Measurements from ENCODE around the gene SUPT3H. TPM values are rescaled to one million over a fixed set of nuclear protein-coding genes. Genes with fewer than 3 reads are reported as not detected.

Gene SUPT3H
- total RNA-seq, 2 donors from 2014 or later: 5.3 to 6.6 TPM

GRCh38 chr6:45138765-45139164, 239.0 kb downstream of the SUPT3H start:
- Histone ChIP-seq H3K9me3 (peaks cover 9% of the 10 kb centered on the region), H3K4me1 (ENCODE audit: control insufficient read depth in 1 of 2, low read depth in 2 of 2) (peaks cover 0 to under 1% of the 10 kb centered on the region in 2 donors), H3K27ac (no peak overlapping the region), H3K36me3 (no peaks in the 10 kb centered on the region), H3K4me3 (no peak overlapping the region), H3K27me3 (replicated peaks; ENCODE audit: insufficient read depth) (no peaks in the 10 kb centered on the region)
- TF ChIP-seq, protein P1, sequence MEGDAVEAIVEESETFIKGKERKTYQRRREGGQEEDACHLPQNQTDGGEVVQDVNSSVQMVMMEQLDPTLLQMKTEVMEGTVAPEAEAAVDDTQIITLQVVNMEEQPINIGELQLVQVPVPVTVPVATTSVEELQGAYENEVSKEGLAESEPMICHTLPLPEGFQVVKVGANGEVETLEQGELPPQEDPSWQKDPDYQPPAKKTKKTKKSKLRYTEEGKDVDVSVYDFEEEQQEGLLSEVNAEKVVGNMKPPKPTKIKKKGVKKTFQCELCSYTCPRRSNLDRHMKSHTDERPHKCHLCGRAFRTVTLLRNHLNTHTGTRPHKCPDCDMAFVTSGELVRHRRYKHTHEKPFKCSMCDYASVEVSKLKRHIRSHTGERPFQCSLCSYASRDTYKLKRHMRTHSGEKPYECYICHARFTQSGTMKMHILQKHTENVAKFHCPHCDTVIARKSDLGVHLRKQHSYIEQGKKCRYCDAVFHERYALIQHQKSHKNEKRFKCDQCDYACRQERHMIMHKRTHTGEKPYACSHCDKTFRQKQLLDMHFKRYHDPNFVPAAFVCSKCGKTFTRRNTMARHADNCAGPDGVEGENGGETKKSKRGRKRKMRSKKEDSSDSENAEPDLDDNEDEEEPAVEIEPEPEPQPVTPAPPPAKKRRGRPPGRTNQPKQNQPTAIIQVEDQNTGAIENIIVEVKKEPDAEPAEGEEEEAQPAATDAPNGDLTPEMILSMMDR (IDR thresholded peaks at IDR 0.05): no peak
- ATAC-seq (ENCODE audit: insufficient number of reproducible peaks, low FRiP score, low read depth) (no peak), DNase-seq (ENCODE audit: low spot score) (no peak)

DNA sequence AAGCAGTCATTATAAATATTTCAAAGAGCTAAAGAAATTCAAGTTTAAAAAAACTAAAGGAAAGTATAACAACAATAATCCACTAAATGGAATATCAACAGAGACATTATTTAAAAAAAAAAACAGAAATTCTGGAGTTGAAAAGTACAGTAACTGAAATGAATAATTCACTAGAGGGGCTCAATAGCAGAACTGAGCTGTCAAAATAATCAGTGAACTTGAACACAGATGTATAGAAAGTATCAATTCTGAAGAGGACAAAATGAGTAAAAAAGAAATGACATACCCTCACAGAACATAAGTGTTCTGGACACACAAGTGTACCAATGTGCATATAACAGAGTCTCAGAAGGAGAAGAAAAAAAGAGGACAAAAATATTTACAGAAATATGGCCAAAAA, 241.2 kb downstream of the SUPT3H start:
- H3K9me3 ChIP-seq: peaks cover 9% of the 10 kb centered on the region
- DNase-seq (ENCODE audit: low spot score): no peak
- no peak overlapping the region for H3K4me3 ChIP-seq
- no peaks in the 10 kb centered on the region for H3K36me3 ChIP-seq
- H3K4me1 ChIP-seq (ENCODE audit: control insufficient read depth in 1 of 2, low read depth in 2 of 2): peaks cover 7 to 18% of the 10 kb centered on the region in 2 donors
- no peaks in the 10 kb centered on the region for H3K27me3 ChIP-seq (replicated peaks; ENCODE audit: insufficient read depth)
- no peak overlapping the region for H3K27ac ChIP-seq
- no peak for ATAC-seq (ENCODE audit: insufficient number of reproducible peaks, low FRiP score, low read depth)
- TF ChIP-seq, protein P1 (IDR thresholded peaks at IDR 0.05): no peak

GRCh38 chr6:45132658-45133294, 245.0 kb downstream of the SUPT3H start:
- H3K9me3 ChIP-seq: peaks cover 9% of the 10 kb centered on the region
- no peaks in the 10 kb centered on the region for H3K36me3 ChIP-seq
- DNase-seq (ENCODE audit: low spot score) (no peak), ATAC-seq (ENCODE audit: insufficient number of reproducible peaks, low FRiP score, low read depth) (no peak)
- no peak overlapping the region for H3K4me3 ChIP-seq
- TF ChIP-seq, protein P1 (IDR thresholded peaks at IDR 0.05): no peak
- no peak overlapping the region for H3K27ac ChIP-seq
- H3K27me3 ChIP-seq (replicated peaks; ENCODE audit: insufficient read depth): no peaks in the 10 kb centered on the region
- peaks cover 7 to 18% of the 10 kb centered on the region in 2 donors for H3K4me1 ChIP-seq (ENCODE audit: control insufficient read depth in 1 of 2, low read depth in 2 of 2)

GRCh38 chr6:45132059-45132458, 245.7 kb downstream of the SUPT3H start:
- H3K36me3 ChIP-seq: no peaks in the 10 kb centered on the region
- H3K27ac ChIP-seq: no peak overlapping the region
- H3K4me1 ChIP-seq (ENCODE audit: control insufficient read depth in 1 of 2, low read depth in 2 of 2): peaks cover 7 to 18% of the 10 kb centered on the region in 2 donors
- H3K9me3 ChIP-seq: peaks cover 6% of the 10 kb centered on the region
- H3K4me3 ChIP-seq: no peak overlapping the region
- no peaks in the 10 kb centered on the region for H3K27me3 ChIP-seq (replicated peaks; ENCODE audit: insufficient read depth)
- DNase-seq (ENCODE audit: low spot score) (no peak), ATAC-seq (ENCODE audit: insufficient number of reproducible peaks, low FRiP score, low read depth) (no peak)
- TF ChIP-seq, protein P1 (IDR thresholded peaks at IDR 0.05): no peak

DNA sequence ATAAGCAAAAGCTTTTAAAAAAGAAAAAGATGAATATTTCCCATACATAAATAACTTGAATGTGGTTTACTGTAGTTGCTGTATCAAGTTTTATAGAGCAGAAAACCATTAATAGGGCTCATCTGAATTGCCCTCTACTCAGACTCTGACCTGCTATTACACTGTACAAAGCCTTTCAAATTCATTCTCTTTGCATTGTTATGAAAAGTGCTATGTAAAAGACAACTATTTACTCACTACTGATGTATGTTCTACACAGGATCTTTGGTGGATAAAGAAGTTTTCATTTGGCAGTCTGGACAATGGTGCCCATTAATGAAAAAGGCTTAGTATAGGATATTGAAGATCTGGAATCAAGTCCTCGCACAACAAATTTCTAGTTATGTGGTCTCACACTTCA, 248.7 kb downstream of the SUPT3H start:
- no peak for ATAC-seq (ENCODE audit: insufficient number of reproducible peaks, low FRiP score, low read depth)
- H3K36me3 ChIP-seq: no peaks in the 10 kb centered on the region
- no peak overlapping the region for H3K27ac ChIP-seq
- DNase-seq (ENCODE audit: low spot score): no peak
- H3K9me3 ChIP-seq: no peaks in the 10 kb centered on the region
- TF ChIP-seq, protein P1 (IDR thresholded peaks at IDR 0.05): no peak
- H3K27me3 ChIP-seq (replicated peaks; ENCODE audit: insufficient read depth): no peaks in the 10 kb centered on the region
- no peak overlapping the region for H3K4me3 ChIP-seq
- H3K4me1 ChIP-seq (ENCODE audit: control insufficient read depth in 1 of 2, low read depth in 2 of 2): peaks cover 7 to 31% of the 10 kb centered on the region in 2 donors
